Cerebellar cortex (tissue), 1 donor: ENCODE results near the gene SERGEF.

ENCODE experiments used
- DNase-seq: peaks from one replicate; pipeline ENCODE4 v3.0.0-alpha.2; 2015; ENCODE audit warnings: low spot score

The SERGEF gene

DNA sequence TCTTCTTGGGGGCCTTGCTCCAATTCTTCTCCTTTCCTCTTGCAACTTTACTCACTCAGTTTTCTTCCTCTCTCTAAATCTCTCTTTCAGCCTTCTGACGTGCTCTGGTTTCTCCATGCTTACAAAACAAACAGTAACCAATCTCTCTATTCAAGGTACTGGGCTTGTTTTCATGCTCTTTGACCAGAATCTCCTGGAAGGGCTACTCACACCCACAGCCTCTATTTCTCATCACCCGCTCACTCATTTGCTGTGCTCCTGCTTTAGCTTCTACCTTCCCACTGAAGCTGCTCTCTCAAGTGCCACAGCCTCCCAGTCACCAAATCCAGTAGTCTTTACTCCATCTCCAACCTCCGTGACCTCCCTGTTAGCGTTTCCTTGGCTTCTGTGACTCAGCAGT, 60.4 kb downstream of the SERGEF start:
- no peak for DNase-seq

- no peak for DNase-seq
These were observed 61.0 kb downstream of the SERGEF start for GRCh38 chr11:17951685-17952388.

- DNase-seq, result no peak
These were observed 62.2 kb downstream of the SERGEF start for GRCh38 chr11:17950644-17951043.

- DNase-seq, result no peak
These were observed 64.6 kb downstream of the SERGEF start for GRCh38 chr11:17948296-17948695.

- peak; percentile 94 for DNase-seq
These were observed 73.3 kb downstream of the SERGEF start for GRCh38 chr11:17939542-17939941.

GRCh38 chr11:17936790-17937189, 76.1 kb downstream of the SERGEF start:
- DNase-seq, result no peak

- DNase-seq, result no peak
These were observed 78.7 kb downstream of the SERGEF start for GRCh38 chr11:17934194-17934593.

GRCh38 chr11:17933708-17934107, 79.1 kb downstream of the SERGEF start:
- no peak for DNase-seq

DNA sequence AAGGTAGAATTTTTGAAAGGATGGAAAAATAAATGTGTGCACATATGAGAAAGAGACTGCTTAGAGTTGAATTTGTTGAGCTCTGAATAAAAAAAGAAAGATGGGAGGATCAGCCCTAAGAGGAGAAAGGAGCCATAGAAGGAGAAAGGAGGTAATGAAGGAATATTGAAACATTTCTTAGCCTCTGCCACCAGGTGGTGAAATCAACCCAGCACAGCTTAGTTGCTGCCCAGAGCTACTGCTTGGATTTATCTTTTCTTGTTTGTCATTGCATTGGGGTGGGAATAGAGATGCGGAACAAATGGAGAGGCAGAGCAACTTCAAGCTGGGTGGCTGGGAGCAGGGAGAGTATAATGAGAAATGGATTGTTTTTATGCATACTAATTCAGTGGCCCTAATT, 80.4 kb downstream of the SERGEF start:
- DNase-seq, result no peak

- DNase-seq, result no peak
These were observed 81.3 kb downstream of the SERGEF start for GRCh38 chr11:17931595-17931994.

GRCh38 chr11:17930544-17931125, 82.2 kb downstream of the SERGEF start:
- peak; percentile 28 for DNase-seq

DNA sequence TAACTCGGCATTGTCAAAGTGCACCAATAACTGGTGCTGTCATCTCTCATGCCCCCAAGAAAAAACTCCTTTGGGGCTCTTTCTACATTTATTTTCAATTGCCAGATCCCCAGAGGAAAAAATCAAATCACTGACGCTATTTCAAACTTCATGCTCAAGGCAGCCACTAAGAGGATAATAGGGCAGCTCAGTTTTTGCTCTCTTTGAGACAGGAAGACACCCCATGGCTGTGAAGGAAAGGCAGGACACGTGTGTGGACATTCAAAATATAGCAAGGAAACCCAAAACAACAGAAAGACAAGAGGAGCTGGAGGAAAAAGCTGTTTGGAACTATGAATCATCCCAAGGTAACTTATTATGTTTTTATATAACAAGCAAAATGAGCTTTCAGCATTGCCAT, 83.7 kb downstream of the SERGEF start:
- DNase-seq, result no peak

GRCh38 chr11:17927681-17928343, 85.0 kb downstream of the SERGEF start:
- peak; percentile 34 for DNase-seq

- peak; percentile 93 for DNase-seq
These were observed 85.8 kb downstream of the SERGEF start for GRCh38 chr11:17927041-17927440.

DNA sequence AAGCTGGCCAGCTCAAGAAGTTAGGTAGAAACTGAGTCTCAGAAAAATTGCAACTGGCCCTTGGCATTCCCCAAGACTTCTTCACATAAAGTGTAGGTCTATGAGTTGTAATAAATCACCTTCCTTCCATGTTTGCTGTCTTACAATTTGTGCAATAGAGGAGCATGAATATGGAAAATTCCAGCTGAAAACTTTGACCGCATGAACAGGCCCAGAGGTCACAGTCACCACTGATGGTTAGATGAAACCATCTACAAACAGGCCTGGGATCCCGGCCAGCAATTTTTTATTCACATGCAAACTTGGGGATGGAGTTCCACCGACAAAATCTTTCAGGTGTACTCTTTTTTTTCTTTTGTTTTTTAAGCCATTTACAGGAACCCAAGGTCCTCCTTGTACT, 88.1 kb downstream of the SERGEF start:
- no peak for DNase-seq

DNA sequence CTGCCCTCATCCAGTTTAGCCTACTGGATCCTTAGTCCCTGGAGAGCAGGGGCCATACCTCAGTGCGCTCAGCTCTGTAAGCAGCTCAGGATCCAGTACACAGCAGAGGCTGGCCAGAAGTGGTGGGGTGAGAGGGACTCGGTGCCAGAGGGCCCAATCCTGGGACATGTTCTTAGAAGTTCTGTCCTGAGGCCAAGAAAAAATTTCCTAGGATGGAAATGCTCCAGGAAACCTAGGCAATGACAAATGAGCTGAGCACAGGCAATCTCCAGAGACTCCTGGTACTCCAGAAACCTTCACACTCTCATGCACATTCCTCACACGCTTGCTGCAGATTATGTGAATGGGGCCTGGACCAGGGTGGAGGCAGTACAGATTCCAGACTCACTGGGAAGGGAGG, 89.6 kb downstream of the SERGEF start:
- DNase-seq, result peak; percentile 64

GRCh38 chr11:17922416-17922788, 90.4 kb downstream of the SERGEF start:
- DNase-seq, result no peak

- DNase-seq, result peak; percentile 44
These were observed 91.0 kb downstream of the SERGEF start for GRCh38 chr11:17921659-17922415.

GRCh38 chr11:17918049-17918605, 94.7 kb downstream of the SERGEF start:
- no peak for DNase-seq

DNA sequence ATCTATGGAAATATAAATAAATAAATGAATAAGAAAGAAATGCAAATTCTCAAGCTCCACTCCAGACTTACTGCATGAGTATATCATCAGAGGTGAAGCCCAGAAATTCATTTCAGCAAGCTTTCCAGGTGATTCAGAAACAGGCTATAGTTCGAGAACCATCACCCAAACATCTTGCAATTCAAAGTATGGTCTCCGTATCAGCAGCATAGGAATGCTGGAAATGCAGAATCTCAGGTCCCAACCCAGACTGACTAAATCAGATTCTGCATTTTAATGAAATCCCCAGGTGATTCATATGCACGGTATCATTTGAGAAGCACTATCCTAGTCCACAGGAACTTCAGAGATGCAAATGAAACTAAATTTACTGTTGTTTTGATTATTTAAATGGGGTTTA, 95.3 kb downstream of the SERGEF start:
- no peak for DNase-seq

DNA sequence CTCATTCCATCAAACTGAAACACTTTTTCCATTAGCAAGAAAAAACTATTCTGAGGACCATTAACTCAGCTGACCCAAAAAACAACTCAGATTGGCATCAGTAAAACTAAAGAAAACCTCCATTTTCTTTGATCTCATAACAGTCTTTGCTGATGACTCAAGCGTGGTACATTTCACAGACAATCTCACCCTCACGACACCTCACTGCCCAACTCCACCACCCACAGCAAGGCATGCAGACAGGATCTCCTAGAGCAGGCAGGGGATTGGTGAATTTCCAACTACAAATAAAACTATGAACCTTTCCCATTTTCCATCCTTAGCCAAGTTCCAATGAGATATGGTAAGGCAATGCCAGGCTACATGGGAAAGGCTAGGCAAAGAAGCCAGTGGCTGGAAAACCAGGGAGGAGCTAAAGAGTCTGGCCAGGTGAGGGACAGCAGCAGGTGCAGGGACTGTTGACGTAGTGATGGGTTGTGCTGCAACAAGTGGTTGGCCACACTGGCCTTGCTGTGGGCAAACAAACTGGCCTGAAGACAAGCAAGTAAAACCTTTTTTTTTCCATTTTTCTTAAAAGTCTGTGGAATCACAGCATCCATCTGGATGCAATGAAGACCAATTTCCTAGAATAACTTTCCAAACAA, 97.2 kb downstream of the SERGEF start:
- DNase-seq, result no peak

DNA sequence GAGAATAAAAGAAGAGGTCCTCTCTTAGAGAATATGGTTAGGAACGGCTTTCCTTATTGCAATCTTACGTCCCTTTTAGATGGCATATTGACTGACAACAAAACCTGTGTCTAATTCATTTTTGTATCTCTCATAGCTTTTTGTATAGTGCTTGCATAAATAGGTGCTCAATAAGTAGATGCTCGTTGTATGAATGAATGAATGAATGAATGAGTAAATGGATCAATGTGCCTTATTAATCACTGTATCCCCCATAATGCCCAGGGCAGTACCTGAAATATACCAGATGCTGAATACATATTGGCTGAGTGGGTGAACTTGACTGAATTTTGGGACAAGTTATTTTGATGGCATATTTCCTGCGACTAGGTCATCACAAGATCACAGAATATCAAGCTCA, 97.9 kb downstream of the SERGEF start:
- DNase-seq, result no peak
